Heart left ventricle (tissue), 16 donors: Measurements from ENCODE around the gene UBASH3A. TPM values are rescaled to one million over a fixed set of nuclear protein-coding genes. Genes with fewer than 3 reads are reported as not detected.

Experiments
- ATAC-seq, 4 donors: fragments of 200-7000 bp; cut with Tn5 transposase; one replicate each; pipeline ENCODE4 v1.9.1; 2020 to 2022; ENCODE audit warnings: moderate library complexity in 4 of 4, mild to moderate bottlenecking in 3 of 4, moderate number of reproducible peaks in 1 of 4
- DNase-seq, 5 donors: peaks; one replicate each; pipeline ENCODE4 v3.0.0-alpha.2; 2020
- H3K27ac ChIP-seq, 12 donors: fragments of 200-600 bp; sonication (generic) in 4 of 12; one replicate each; pipeline versions ENCODE4 v1.5.0 to v1.8.0; 2016 to 2022; ENCODE audit warnings: mild to moderate bottlenecking in 2 of 12
- H3K27me3 ChIP-seq, 9 donors: fragments of 200-600 bp; sonication (generic) in 2 of 9; one replicate each; pipeline versions ENCODE4 v1.5.1 to v1.8.0; 2016 to 2022; ENCODE audit warnings: mild to moderate bottlenecking in 3 of 9
- H3K36me3 ChIP-seq, 9 donors: fragments of 200-600 bp; sonication (generic) in 2 of 9; one replicate each; pipeline versions ENCODE4 v1.5.0 to v1.8.0; 2018 to 2022; ENCODE audit warnings: mild to moderate bottlenecking in 2 of 9
- H3K4me1 ChIP-seq, 12 donors: fragments of 200-600 bp; sonication (generic) in 4 of 12; one replicate each; pipeline versions ENCODE4 v1.5.0 to v1.8.0; 2016 to 2022; ENCODE audit warnings: mild to moderate bottlenecking in 3 of 12
- H3K4me3 ChIP-seq, 12 donors: fragments of 200-600 bp; sonication (generic) in 4 of 12; one replicate each; pipeline versions ENCODE4 v1.5.0 to v1.8.0; 2017 to 2022; ENCODE audit warnings: mild to moderate bottlenecking in 9 of 12, moderate library complexity in 4 of 12
- H3K9me3 ChIP-seq, 12 donors: fragments of 200-600 bp; sonication (generic) in 4 of 12; one replicate each; pipeline versions ENCODE4 v1.5.0 to v1.8.0; 2016 to 2022; ENCODE audit warnings: mild to moderate bottlenecking in 1 of 12
- POLR2A ChIP-seq, 2 donors: fragments of 450-650 bp; IDR thresholded peaks; one replicate each; pipeline ENCODE4 v1.6.1; 2017; ENCODE audit warnings: antibody characterized with exemption in 2 of 2, mild to moderate bottlenecking in 2 of 2, moderate library complexity in 2 of 2
- WGBS, 4 donors: extraction: QIAGEN DNeasy Blood & Tissue Kit in 2 of 4; methylation state at CpG; one replicate each; pipeline versions ENCODE4 v1.1.5 to v1.1.7; 2013 to 2018; 5-methylcytosine and 5-hydroxymethylcytosine counted together
- intact Hi-C, 10 donors: fragments of 100-400 bp; cut with DNase I; formaldehyde crosslinking; loops; one replicate each; pipeline versions ENCODE4 v1.11.1 to v1.14.2; 2022
- polyA plus RNA-seq, 2 donors: library from polyadenylated mRNA; stranded (reverse); fragments of 200-250 nt; gene quantifications; one replicate each; pipeline ENCODE4 v1.2.3, GENCODE V29; 2013
- total RNA-seq, 9 donors: library from RNA; depleted of rRNA in 2 of 9; stranded (reverse); fragments of >200 nt in 2 of 9; fragmentation: NEBNext Ultra II Directional in 3 of 9; extraction: Animal tissue kit (Norgen Biotek cat#: 25700) in 3 of 9; gene quantifications; one replicate each; pipeline versions ENCODE4 v1.1.0 to v1.2.4, GENCODE V29; 2016 to 2023
- TF ChIP-seq, protein P1 (sequence below), 12 donors: fragments of 200-600 bp; sonication (generic) in 4 of 12; IDR thresholded peaks; one replicate each; pipeline versions ENCODE4 v1.5.0 to v1.8.0; 2018 to 2022; ENCODE audit warnings: antibody characterized with exemption in 12 of 12, mild to moderate bottlenecking in 5 of 12
- donor health status: ischemic (EF 13 %, LVEDD 7.1; RV severe dilation, severe dysfunction).
- donor health status: healthy with polysubstance abuse.
- donor health status: DM: no; HTN: yes; CAD: no.
- donor health status: DM: no; HTN: no; CAD: no.
- donor health status: ischemic (EF 25% LVEDD 6.9; RV normal size, moderate dysfunction).
- donor health status: ischemic (EF 25% LVEDD 5.7; RV mildly dilated, moderate dysfunction).
- donor health status: healthy.
- donor health status: DM: yes; HTN: yes; CAD: no.
- donor health status: ischemic (EF 35%, LVEDD 5.7; RV mildly dilated, moderate dysfunction).
- donor health status: nonischemic (EF 11% LVEDD 7.7; RV severe dilation, severe dysfunction).
- donor health status: DM: yes; HTN: yes; CAD: no.
- donor health status: PGD.
- donor health status: ischemic (EF 29% LVEDD 5.4; RV normal size, mild dysfunction).
- donor health status: nonischemic (EF 23%, LVEDD 6.1; RV moderate dilation, normal function).

The UBASH3A gene
- total and polyA plus RNA-seq, 11 donors, result 0.04 to 2.4 (median 0.47) TPM; not detected in 7

DNA sequence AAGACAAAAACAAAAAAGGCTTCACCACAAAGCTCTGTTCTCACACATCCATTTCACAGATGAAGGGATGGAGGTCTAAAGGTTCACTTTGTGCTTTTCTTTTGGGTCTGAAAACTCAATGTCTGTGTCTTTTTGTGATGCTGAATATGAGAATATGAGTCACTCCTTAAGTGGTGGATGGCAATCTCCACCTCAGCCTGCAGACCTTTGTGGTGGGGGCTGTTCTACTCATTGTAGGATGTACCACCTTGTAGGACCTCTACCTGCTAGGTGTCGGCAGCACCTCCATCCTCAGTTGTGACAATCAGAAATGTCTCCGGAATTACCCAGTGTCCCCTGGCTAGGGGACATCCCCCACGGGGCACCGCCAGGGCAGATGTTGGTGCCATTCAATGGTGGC, 42.8 kb downstream of the UBASH3A start:
- H3K4me3 ChIP-seq, result no peak overlapping the region
- no peak for TF ChIP-seq POLR2A (IDR thresholded peaks at IDR 0.05)
- 88 to 96% (median 92%) methylated on average over 4 of the region's 4 CpGs for WGBS, 4 donors
- H3K27me3 ChIP-seq, result no peaks in the 10 kb centered on the region
- DNase-seq (no peak), ATAC-seq (no peak)
- H3K4me1 ChIP-seq, result peaks cover 0 to 4% (median 0%) of the 10 kb centered on the region in 12 donors
- no peaks in the 10 kb centered on the region for H3K9me3 ChIP-seq
- H3K27ac ChIP-seq, result no peak overlapping the region
- intact Hi-C loops, result loop anchor here in 9 of 10 donors (5.0 to 10.0 kb wide), 7 partner anchors 109 to 304 kb away; partner anchors contain the start of gene TFF3 (in 3 of the 9)
- no peaks in the 10 kb centered on the region for H3K36me3 ChIP-seq

DNA sequence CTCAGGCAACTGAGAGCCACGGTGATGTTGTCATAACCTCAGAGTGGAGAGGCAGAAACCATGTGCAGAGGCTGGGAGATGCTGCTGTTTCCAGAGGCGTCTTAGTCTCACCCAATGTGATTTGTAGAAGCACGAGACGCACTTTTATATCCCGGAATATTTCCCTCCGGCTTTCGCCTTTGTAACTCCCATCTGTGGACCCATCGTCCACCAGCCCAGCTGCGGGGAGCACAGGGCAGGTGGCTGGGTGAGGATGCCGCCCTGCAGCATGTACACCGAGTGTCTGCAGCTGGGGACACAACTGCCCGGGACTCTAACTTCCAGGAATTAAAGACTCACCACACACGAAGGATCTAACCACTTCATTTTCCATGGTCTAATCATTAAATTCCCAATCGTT, 43.5 kb downstream of the UBASH3A start:
- intact Hi-C loops, result loop anchor here in 9 of 10 donors (5.0 to 10.0 kb wide), 7 partner anchors 110 to 305 kb away; partner anchors contain the start of gene TFF3 (in 3 of the 9)

DNA sequence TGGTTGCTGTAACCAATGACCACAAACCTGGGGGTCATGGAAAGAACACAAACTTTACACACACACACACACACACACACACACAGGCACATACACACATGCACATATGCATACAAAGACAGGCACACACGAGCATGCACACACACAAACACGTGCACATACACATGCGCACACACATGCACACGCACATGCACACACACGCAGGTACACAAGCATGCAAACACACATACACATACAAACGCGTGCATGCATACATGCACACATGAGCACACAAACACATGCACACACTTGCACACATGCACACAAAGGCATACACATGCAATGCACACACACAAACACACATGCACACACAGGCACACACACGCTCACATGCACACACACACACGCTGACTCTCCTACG, 44.0 kb downstream of the UBASH3A start:
- Histone ChIP-seq H3K4me1 (peaks cover 0 to 4% (median 0%) of the 10 kb centered on the region in 12 donors), H3K27me3 (no peaks in the 10 kb centered on the region), H3K36me3 (no peaks in the 10 kb centered on the region), H3K27ac (no peak overlapping the region), H3K9me3 (no peaks in the 10 kb centered on the region), H3K4me3 (no peak overlapping the region)
- DNase-seq (no peak), ATAC-seq (no peak)
- WGBS, 4 donors, result 91 to 94% (median 93%) methylated on average over 10 of the region's 10 CpGs
- intact Hi-C loops, result loop anchor here in 9 of 10 donors (2.0 to 10.0 kb wide), 8 partner anchors 110 to 305 kb away; partner anchors contain the start of gene TFF3 (in 3 of the 9)
- TF ChIP-seq, protein P1, sequence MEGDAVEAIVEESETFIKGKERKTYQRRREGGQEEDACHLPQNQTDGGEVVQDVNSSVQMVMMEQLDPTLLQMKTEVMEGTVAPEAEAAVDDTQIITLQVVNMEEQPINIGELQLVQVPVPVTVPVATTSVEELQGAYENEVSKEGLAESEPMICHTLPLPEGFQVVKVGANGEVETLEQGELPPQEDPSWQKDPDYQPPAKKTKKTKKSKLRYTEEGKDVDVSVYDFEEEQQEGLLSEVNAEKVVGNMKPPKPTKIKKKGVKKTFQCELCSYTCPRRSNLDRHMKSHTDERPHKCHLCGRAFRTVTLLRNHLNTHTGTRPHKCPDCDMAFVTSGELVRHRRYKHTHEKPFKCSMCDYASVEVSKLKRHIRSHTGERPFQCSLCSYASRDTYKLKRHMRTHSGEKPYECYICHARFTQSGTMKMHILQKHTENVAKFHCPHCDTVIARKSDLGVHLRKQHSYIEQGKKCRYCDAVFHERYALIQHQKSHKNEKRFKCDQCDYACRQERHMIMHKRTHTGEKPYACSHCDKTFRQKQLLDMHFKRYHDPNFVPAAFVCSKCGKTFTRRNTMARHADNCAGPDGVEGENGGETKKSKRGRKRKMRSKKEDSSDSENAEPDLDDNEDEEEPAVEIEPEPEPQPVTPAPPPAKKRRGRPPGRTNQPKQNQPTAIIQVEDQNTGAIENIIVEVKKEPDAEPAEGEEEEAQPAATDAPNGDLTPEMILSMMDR (IDR thresholded peaks at IDR 0.05), result no peak
- no peak for TF ChIP-seq POLR2A (IDR thresholded peaks at IDR 0.05)

More for the DNA sequence above, 43.5 kb downstream of the UBASH3A start:
- ATAC-seq (no peak), DNase-seq (no peak)
- H3K9me3 ChIP-seq, result no peaks in the 10 kb centered on the region
- H3K4me3 ChIP-seq, result no peak overlapping the region
- H3K27me3 ChIP-seq, result no peaks in the 10 kb centered on the region
- H3K27ac ChIP-seq, result no peak overlapping the region
- peaks cover 0 to 4% (median 0%) of the 10 kb centered on the region in 12 donors for H3K4me1 ChIP-seq
- 76 to 81% (median 80%) methylated on average over 14 of the region's 14 CpGs for WGBS, 4 donors
- TF ChIP-seq, protein P1 (IDR thresholded peaks at IDR 0.05), result no peak
- no peak for TF ChIP-seq POLR2A (IDR thresholded peaks at IDR 0.05)
- H3K36me3 ChIP-seq, result no peaks in the 10 kb centered on the region

DNA sequence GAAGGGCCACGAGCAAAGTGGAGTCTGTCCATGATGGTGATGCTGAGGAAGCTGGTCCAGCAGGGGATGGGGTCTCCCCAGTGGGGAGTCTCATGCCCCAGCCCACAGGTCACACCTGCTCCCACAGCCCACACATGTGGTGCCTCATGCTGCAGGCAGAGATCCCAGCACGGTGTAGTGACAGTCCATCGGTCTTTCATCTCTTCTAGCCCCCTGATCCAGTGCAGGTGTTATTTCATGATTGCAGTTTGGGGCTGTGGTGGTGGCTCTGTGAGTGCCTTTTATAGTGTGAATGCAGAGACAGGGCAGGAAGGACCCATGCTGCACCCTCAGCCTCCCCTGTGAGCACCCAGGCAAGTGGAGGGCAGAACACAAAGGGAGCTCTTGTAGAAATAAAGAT, 45.0 kb downstream of the UBASH3A start:
- Histone ChIP-seq H3K4me3 (no peak overlapping the region), H3K27ac (no peak overlapping the region), H3K4me1 (peaks cover 0 to 5% (median 0%) of the 10 kb centered on the region in 12 donors), H3K36me3 (no peaks in the 10 kb centered on the region), H3K9me3 (no peaks in the 10 kb centered on the region), H3K27me3 (peaks cover 0 to 4% (median 0%) of the 10 kb centered on the region in 9 donors)
- DNase-seq (no peak), ATAC-seq (no peak)
- TF ChIP-seq, protein P1 (IDR thresholded peaks at IDR 0.05), result no peak
- no peak for TF ChIP-seq POLR2A (IDR thresholded peaks at IDR 0.05)
- intact Hi-C loops, result loop anchor here in 9 of 10 donors (2.0 to 10.0 kb wide), 8 partner anchors 111 to 306 kb away; partner anchors contain the start of gene TFF3 (in 3 of the 9)
- WGBS, 4 donors, result 75 to 100% (median 80%) methylated on average over 2 to 3 of the region's 3 CpGs
